ENCODE measurements around the gene HCN2.

DNA sequence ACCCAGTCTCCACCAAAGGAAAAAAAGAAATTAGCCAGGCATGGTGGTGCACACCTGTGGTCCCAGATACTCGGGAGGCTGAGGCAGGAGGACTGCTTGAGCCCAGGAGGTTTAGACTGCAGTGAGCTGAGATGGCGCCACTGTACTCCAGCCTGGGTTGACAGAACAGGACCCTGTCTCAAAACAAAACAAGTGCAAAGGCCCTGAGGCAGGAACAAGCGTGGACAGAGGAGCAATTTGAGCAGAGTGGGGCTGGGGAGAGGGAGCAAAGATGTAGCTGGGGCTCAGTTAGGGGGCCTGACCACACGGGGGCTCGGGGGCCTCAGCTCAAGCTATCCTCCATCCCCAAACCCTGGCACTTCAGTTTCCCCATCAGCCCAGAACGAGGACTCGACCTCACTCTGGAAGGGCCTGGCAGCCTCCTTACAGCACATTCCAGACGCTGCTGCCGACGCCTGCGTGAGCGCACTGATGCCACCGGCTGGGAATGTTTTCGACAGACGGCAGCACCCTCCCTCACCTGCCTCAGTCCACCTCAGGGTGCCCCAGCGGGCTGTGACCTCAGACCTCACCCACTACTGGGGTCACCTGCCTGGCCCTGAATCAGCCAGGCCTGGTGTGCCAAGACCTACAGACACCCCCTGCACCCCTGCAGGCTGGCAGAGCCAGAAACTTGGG lies 45.4 kb downstream of the HCN2 start:
- TF ChIP-seq, protein P1, sequence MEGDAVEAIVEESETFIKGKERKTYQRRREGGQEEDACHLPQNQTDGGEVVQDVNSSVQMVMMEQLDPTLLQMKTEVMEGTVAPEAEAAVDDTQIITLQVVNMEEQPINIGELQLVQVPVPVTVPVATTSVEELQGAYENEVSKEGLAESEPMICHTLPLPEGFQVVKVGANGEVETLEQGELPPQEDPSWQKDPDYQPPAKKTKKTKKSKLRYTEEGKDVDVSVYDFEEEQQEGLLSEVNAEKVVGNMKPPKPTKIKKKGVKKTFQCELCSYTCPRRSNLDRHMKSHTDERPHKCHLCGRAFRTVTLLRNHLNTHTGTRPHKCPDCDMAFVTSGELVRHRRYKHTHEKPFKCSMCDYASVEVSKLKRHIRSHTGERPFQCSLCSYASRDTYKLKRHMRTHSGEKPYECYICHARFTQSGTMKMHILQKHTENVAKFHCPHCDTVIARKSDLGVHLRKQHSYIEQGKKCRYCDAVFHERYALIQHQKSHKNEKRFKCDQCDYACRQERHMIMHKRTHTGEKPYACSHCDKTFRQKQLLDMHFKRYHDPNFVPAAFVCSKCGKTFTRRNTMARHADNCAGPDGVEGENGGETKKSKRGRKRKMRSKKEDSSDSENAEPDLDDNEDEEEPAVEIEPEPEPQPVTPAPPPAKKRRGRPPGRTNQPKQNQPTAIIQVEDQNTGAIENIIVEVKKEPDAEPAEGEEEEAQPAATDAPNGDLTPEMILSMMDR (IDR thresholded peaks at IDR 0.05 in 8 of 11, conservative IDR thresholded peaks at IDR 0.05 in 3 of 11), result no peak
- TF ChIP-seq POLR2A (IDR thresholded peaks at IDR 0.05) (no peak), POLR2AphosphoS5 (IDR thresholded peaks at IDR 0.05) (no peak)
